Heart left ventricle (tissue), 16 donors: ENCODE results near the gene SREBF1. TPM values are rescaled to one million over a fixed set of nuclear protein-coding genes. Genes with fewer than 3 reads are reported as not detected.

Experiments used
- ATAC-seq, 4 donors: fragments of 200-7000 bp; cut with Tn5 transposase; one replicate each; pipeline ENCODE4 v1.9.1; 2020 to 2022; ENCODE audit warnings: moderate library complexity in 4 of 4, mild to moderate bottlenecking in 3 of 4, moderate number of reproducible peaks in 1 of 4
- DNase-seq, 5 donors: peaks; one replicate each; pipeline ENCODE4 v3.0.0-alpha.2; 2020
- H3K27ac ChIP-seq, 12 donors: fragments of 200-600 bp; sonication (generic) in 4 of 12; one replicate each; pipeline versions ENCODE4 v1.5.0 to v1.8.0; 2016 to 2022; ENCODE audit warnings: mild to moderate bottlenecking in 2 of 12
- H3K27me3 ChIP-seq, 9 donors: fragments of 200-600 bp; sonication (generic) in 2 of 9; one replicate each; pipeline versions ENCODE4 v1.5.1 to v1.8.0; 2016 to 2022; ENCODE audit warnings: mild to moderate bottlenecking in 3 of 9
- H3K36me3 ChIP-seq, 9 donors: fragments of 200-600 bp; sonication (generic) in 2 of 9; one replicate each; pipeline versions ENCODE4 v1.5.0 to v1.8.0; 2018 to 2022; ENCODE audit warnings: mild to moderate bottlenecking in 2 of 9
- H3K4me1 ChIP-seq, 12 donors: fragments of 200-600 bp; sonication (generic) in 4 of 12; one replicate each; pipeline versions ENCODE4 v1.5.0 to v1.8.0; 2016 to 2022; ENCODE audit warnings: mild to moderate bottlenecking in 3 of 12
- H3K4me3 ChIP-seq, 12 donors: fragments of 200-600 bp; sonication (generic) in 4 of 12; one replicate each; pipeline versions ENCODE4 v1.5.0 to v1.8.0; 2017 to 2022; ENCODE audit warnings: mild to moderate bottlenecking in 9 of 12, moderate library complexity in 4 of 12
- H3K9me3 ChIP-seq, 12 donors: fragments of 200-600 bp; sonication (generic) in 4 of 12; one replicate each; pipeline versions ENCODE4 v1.5.0 to v1.8.0; 2016 to 2022; ENCODE audit warnings: mild to moderate bottlenecking in 1 of 12
- POLR2A ChIP-seq, 2 donors: fragments of 450-650 bp; IDR thresholded peaks; one replicate each; pipeline ENCODE4 v1.6.1; 2017; ENCODE audit warnings: antibody characterized with exemption in 2 of 2, mild to moderate bottlenecking in 2 of 2, moderate library complexity in 2 of 2
- WGBS, 4 donors: extraction: QIAGEN DNeasy Blood & Tissue Kit in 2 of 4; methylation state at CpG; one replicate each; pipeline versions ENCODE4 v1.1.5 to v1.1.7; 2013 to 2018; 5-methylcytosine and 5-hydroxymethylcytosine counted together
- intact Hi-C, 10 donors: fragments of 100-400 bp; cut with DNase I; formaldehyde crosslinking; loops; one replicate each; pipeline versions ENCODE4 v1.11.1 to v1.14.2; 2022
- polyA plus RNA-seq, 2 donors: library from polyadenylated mRNA; stranded (reverse); fragments of 200-250 nt; gene quantifications; one replicate each; pipeline ENCODE4 v1.2.3, GENCODE V29; 2013
- total RNA-seq, 9 donors: library from RNA; depleted of rRNA in 2 of 9; stranded (reverse); fragments of >200 nt in 2 of 9; fragmentation: NEBNext Ultra II Directional in 3 of 9; extraction: Animal tissue kit (Norgen Biotek cat#: 25700) in 3 of 9; gene quantifications; one replicate each; pipeline versions ENCODE4 v1.1.0 to v1.2.4, GENCODE V29; 2016 to 2023
- TF ChIP-seq, protein P1 (sequence below), 12 donors: fragments of 200-600 bp; sonication (generic) in 4 of 12; IDR thresholded peaks; one replicate each; pipeline versions ENCODE4 v1.5.0 to v1.8.0; 2018 to 2022; ENCODE audit warnings: antibody characterized with exemption in 12 of 12, mild to moderate bottlenecking in 5 of 12
- donor health status: ischemic (EF 13 %, LVEDD 7.1; RV severe dilation, severe dysfunction).
- donor health status: healthy with polysubstance abuse.
- donor health status: DM: no; HTN: yes; CAD: no.
- donor health status: DM: no; HTN: no; CAD: no.
- donor health status: ischemic (EF 25% LVEDD 6.9; RV normal size, moderate dysfunction).
- donor health status: ischemic (EF 25% LVEDD 5.7; RV mildly dilated, moderate dysfunction).
- donor health status: healthy.
- donor health status: DM: yes; HTN: yes; CAD: no.
- donor health status: ischemic (EF 35%, LVEDD 5.7; RV mildly dilated, moderate dysfunction).
- donor health status: nonischemic (EF 11% LVEDD 7.7; RV severe dilation, severe dysfunction).
- donor health status: DM: yes; HTN: yes; CAD: no.
- donor health status: PGD.
- donor health status: ischemic (EF 29% LVEDD 5.4; RV normal size, mild dysfunction).
- donor health status: nonischemic (EF 23%, LVEDD 6.1; RV moderate dilation, normal function).

The SREBF1 gene
- total and polyA plus RNA-seq, 11 donors: 12.8 to 55.2 (median 21.4) TPM

DNA sequence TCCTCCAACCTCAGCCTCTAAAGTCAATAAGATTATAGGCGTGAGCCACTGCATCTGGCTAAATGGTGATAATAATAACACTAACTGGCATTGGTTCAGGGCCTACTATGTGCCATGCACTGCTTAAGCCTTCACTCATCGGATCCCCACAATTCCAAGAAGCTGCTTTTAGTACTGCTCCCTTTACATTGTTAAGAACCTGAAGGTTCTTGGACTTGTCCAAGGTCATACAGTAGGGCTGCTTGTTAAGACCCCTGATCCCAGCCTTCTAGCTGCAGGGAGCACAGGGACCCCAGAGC is 6.6 kb downstream of the SREBF1 start:
- DNase-seq: no peak
- H3K27ac ChIP-seq: peak overlapping the region in 2 of 12 donors; percentile 77 to 79
- intact Hi-C loops: no loop called here
- TF ChIP-seq POLR2A (IDR thresholded peaks at IDR 0.05): no peak
- TF ChIP-seq, protein P1, sequence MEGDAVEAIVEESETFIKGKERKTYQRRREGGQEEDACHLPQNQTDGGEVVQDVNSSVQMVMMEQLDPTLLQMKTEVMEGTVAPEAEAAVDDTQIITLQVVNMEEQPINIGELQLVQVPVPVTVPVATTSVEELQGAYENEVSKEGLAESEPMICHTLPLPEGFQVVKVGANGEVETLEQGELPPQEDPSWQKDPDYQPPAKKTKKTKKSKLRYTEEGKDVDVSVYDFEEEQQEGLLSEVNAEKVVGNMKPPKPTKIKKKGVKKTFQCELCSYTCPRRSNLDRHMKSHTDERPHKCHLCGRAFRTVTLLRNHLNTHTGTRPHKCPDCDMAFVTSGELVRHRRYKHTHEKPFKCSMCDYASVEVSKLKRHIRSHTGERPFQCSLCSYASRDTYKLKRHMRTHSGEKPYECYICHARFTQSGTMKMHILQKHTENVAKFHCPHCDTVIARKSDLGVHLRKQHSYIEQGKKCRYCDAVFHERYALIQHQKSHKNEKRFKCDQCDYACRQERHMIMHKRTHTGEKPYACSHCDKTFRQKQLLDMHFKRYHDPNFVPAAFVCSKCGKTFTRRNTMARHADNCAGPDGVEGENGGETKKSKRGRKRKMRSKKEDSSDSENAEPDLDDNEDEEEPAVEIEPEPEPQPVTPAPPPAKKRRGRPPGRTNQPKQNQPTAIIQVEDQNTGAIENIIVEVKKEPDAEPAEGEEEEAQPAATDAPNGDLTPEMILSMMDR (IDR thresholded peaks at IDR 0.05): no peak
- peaks cover 0 to 15% (median 0%) of the 10 kb centered on the region in 9 donors for H3K36me3 ChIP-seq
- H3K9me3 ChIP-seq: no peaks in the 10 kb centered on the region
- H3K4me3 ChIP-seq: no peak overlapping the region
- 94 to 98% (median 96%) methylated on average over 2 of the region's 2 CpGs for WGBS, 4 donors
- no peaks in the 10 kb centered on the region for H3K27me3 ChIP-seq
- ATAC-seq: no peak
- H3K4me1 ChIP-seq: peaks cover under 1 to 59% (median 27%) of the 10 kb centered on the region in 12 donors

DNA sequence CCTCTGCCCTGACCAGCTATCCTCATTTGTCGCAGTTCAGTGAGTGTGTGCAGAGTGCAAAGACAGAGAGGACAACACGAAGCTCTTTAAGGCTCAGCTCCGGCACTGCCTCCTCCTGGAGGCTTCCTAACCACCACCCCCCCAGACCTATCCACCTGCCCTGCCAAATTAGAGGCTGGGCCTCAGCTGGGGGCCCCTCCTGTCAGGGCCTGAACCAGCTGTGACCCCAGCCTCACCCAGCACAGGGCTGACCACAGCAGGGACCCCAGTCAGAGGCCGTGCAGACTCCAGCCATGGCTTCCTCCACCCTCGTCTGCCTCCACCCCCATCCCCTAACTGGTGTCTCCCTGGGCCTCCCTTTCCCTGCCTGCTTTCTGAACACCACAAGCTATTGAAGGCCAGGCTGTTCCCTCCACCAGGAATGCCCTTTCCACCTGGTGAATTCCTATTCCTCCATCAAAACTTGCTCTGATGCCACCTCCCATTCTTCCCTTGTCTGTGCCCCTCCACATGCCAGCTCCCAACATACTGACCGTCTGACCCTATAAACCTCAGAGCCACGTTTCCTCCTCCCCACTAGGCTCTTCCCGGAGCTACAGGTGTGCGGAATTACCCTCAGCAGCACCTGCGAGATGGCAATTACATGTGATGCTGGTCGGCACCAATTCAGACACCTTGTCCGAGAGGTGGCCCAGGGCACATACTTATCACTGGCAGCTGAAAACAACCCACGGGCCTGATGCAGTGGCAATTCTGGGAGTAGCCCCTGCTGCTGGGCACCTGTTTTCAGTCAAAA is 8.8 kb downstream of the SREBF1 start:
- DNase-seq (no peak), ATAC-seq (no peak)
- Histone ChIP-seq H3K4me3 (no peak overlapping the region), H3K4me1 (peaks cover 10 to 61% (median 35%) of the 10 kb centered on the region in 12 donors), H3K27me3 (no peaks in the 10 kb centered on the region), H3K27ac (no peak overlapping the region), H3K36me3 (peaks cover 0 to 15% (median 0%) of the 10 kb centered on the region in 9 donors), H3K9me3 (no peaks in the 10 kb centered on the region)
- intact Hi-C loops: no loop called here
- TF ChIP-seq, protein P1 (IDR thresholded peaks at IDR 0.05): no peak
- no peak for TF ChIP-seq POLR2A (IDR thresholded peaks at IDR 0.05)
- 87 to 89% (median 88%) methylated on average over 11 to 13 of the region's 13 CpGs for WGBS, 4 donors

DNA sequence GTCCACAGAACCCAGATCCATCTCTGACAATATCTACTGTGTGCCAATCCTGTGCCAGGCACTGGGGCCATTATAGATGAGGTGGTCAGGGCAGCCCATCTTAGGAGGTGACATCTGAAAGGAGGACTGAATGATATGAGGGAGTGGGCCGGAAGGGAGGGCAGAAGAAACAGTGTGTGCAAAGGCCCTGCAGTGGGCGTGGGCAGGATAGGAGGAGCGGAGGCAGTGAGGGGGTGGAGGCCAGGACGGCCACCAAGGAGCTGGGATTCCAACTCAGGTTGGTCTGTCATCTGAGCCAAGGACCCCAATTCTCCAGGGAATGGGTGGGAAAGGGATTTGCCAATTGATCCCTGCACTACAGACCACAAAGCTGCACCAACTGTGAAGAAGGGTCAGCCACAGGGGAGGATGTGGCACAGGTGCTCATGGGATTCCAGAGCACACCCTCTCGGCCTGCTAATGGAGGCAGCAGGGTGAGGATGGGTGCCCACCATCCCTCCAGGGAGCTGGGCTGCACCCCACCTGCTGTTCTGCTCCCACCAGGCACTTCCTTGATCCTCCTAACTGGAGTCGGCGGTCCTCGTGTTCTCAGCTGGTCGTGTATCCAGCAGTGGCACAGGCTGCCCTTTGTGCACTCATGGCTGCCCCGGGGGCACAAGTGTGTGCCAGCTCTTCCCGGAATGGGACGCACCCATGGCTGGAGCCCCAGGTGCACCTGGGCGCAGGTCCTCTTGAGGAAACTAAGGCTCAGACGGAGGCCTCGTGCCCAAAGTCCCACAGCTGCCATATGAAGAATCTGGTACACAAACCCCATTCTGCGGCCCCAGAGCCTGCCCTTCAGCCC is 9.6 kb downstream of the SREBF1 start:
- peaks cover 16 to 69% (median 44%) of the 10 kb centered on the region in 12 donors for H3K4me1 ChIP-seq
- no peak for TF ChIP-seq POLR2A (IDR thresholded peaks at IDR 0.05)
- TF ChIP-seq, protein P1 (IDR thresholded peaks at IDR 0.05): no peak
- H3K36me3 ChIP-seq: peaks cover 0 to 12% (median 0%) of the 10 kb centered on the region in 9 donors

DNA sequence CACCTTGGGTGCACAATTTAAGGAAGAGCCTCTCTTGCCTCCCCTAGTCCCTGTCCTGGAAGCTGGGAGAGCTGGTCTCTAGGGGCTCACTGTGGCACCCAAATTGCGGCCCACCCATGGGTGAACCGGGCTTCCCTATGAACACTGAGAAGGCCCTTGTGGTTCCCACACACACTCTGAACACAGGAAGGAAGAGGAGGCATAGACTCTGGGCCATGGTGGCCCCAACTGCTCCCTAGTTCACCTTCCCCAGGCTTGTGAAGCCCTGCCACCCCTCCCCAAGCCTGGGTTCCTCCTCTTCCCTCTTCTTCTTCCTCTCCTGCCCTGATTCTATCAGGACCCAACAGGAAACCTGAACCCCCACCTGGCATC is 10.5 kb downstream of the SREBF1 start:
- TF ChIP-seq POLR2A (IDR thresholded peaks at IDR 0.05): no peak
- TF ChIP-seq, protein P1 (IDR thresholded peaks at IDR 0.05): no peak
- ATAC-seq (no peak), DNase-seq (no peak)
- no peak overlapping the region for H3K4me3 ChIP-seq
- no peaks in the 10 kb centered on the region for H3K27me3 ChIP-seq
- intact Hi-C loops: no loop called here
- H3K4me1 ChIP-seq: peaks cover 19 to 69% (median 43%) of the 10 kb centered on the region in 12 donors
- peak overlapping the region in 4 of 12 donors; percentile 18 to 88 (median 82) for H3K27ac ChIP-seq
- no peaks in the 10 kb centered on the region for H3K9me3 ChIP-seq
- peaks cover 0 to 4% (median 0%) of the 10 kb centered on the region in 9 donors for H3K36me3 ChIP-seq
- WGBS, 4 donors: 71 to 100% (median 82%) methylated on average over 2 of the region's 2 CpGs

More for the DNA sequence above, 9.6 kb downstream of the SREBF1 start:
- Histone ChIP-seq H3K9me3 (no peaks in the 10 kb centered on the region), H3K4me3 (no peak overlapping the region), H3K27me3 (no peaks in the 10 kb centered on the region), H3K27ac (no peak overlapping the region)
- WGBS, 4 donors: 94 to 99% (median 95%) methylated on average over 12 to 16 of the region's 16 CpGs
- DNase-seq (no peak), ATAC-seq (no peak)
- intact Hi-C loops: no loop called here
